A549 treated with AZD2906 at 1 μM for 4 hours (cell line): ENCODE data around the gene EPC1. TPM values are rescaled to one million over a fixed set of nuclear protein-coding genes. Genes with fewer than 3 reads are reported as not detected.

ENCODE experiments used
- total RNA-seq: library from RNA; stranded (reverse); fragments of 200-300 nt; extraction: Qiagen RNA extraction; gene quantifications from 5 replicates; pipeline ENCODE4 v1.2.3, GENCODE V29; 2022

The EPC1 gene, protein sequence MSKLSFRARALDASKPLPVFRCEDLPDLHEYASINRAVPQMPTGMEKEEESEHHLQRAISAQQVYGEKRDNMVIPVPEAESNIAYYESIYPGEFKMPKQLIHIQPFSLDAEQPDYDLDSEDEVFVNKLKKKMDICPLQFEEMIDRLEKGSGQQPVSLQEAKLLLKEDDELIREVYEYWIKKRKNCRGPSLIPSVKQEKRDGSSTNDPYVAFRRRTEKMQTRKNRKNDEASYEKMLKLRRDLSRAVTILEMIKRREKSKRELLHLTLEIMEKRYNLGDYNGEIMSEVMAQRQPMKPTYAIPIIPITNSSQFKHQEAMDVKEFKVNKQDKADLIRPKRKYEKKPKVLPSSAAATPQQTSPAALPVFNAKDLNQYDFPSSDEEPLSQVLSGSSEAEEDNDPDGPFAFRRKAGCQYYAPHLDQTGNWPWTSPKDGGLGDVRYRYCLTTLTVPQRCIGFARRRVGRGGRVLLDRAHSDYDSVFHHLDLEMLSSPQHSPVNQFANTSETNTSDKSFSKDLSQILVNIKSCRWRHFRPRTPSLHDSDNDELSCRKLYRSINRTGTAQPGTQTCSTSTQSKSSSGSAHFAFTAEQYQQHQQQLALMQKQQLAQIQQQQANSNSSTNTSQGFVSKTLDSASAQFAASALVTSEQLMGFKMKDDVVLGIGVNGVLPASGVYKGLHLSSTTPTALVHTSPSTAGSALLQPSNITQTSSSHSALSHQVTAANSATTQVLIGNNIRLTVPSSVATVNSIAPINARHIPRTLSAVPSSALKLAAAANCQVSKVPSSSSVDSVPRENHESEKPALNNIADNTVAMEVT
- total RNA-seq = 16.3 to 18.5 TPM (median 16.7 TPM) in 5 replicates

DNA sequence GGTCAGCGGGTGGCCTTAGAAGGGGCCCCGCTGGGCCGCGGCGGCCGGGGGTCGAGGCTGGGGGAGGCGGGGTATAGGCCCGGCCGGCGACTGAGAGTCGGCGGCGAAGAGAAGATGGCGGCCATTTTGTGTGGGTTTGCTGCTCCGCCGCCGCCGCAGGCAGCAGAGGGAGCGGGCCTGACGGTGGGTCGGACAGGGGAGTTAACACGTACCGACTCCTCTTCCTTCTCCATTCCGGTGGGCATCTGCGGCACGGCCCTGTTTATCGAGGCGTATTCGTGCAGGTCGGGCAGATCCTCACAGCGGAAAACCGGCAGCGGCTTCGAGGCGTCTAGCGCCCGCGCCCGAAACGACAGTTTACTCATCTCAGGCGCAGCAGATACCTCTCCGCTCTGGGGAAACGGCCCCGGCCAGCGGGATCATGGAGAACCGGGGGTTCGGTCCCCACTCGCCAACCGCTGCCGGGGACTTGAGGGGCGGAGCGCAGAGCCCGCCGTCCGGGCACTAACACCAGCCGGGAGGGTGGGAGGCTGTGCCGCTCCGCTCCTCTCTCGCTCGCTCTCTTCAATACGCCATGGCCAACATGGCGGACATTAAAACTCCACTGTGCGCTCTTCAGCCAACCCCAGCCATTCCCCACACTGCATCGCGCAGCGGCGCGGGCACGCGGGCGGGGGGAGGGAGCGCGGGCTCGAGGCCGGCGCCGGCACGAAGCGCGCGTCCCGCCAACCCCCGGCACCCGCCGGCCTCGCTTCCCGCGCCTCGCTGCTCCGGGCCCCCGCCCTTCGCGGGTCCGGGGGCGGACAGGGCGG lies at the start of gene EPC1:
EPC1 (minus strand) TSS at position 608 of the 812 bp plus-strand sequence; CDS start at position 365, 243 bp downstream.

Other genes starting within 250 kb of the EPC1 start
- gene CCDC7, start 99.0 kb upstream of the EPC1 start, total RNA-seq = 0.52 to 0.82 TPM (median 0.72 TPM) in 5 replicates